ENCODE data around the gene GFOD1.

- TF ChIP-seq CTCF (IDR thresholded peaks at IDR 0.05; ENCODE audit: poor library complexity, severe bottlenecking) (no peak), EZH2 (IDR thresholded peaks at IDR 0.05; ENCODE audit: borderline replicate concordance, insufficient read depth, low read length, poor library complexity, severe bottlenecking) (no peak), TAF1 (IDR thresholded peaks at IDR 0.05; ENCODE audit: low read depth) (no peak), POLR2AphosphoS5 (IDR thresholded peaks at IDR 0.05) (no peak), EP300 (conservative IDR thresholded peaks at IDR 0.05; ENCODE audit: poor library complexity, severe bottlenecking) (no peak), SMC3 (conservative IDR thresholded peaks at IDR 0.05; ENCODE audit: poor library complexity) (no peak), REST (IDR thresholded peaks at IDR 0.05; ENCODE audit: borderline replicate concordance) (no peak)
Observed at GRCh38 chr6:13522656-13523055, 35.3 kb upstream of the GFOD1 start.
